ENCODE data around the gene FAM32A.
"Not testable (repeated sequence)": the region's sequence is repeated elsewhere in the genome, so short reads cannot be mapped to it uniquely, and the experiment has no call there.

Gene FAM32A

DNA sequence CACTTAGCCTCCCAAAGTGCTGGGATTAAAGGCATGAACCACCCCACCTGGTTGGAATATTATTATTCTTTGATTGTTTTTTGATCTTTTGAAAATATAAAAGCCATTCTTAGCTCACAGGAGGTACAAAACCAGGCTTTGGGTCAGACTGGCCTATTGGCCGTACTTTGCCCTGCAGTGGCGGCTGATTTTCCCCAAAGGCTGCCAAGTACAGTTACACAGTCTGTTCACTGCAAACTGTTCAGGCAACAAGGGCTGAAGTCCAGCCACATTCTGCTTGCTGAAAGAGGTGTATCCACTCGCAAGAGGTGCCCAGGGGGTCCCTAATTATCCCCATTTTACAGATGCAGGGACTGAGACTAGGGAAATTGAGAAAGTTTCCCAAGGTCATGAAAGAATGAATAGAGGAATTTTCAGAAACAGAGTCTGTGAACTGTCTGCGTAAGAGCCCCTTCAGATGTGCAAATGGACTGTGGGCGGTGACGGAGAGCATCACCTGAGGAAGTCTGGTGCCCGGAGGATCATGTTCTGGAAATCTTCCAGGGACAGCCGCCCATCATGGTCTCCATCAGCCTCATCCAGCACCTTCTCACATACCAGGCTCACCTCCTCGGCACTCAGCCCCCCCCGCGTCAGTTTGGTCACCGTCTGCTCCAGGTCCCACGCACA, 20.9 kb upstream of the FAM32A start:
- DNase-seq (ENCODE audit: low spot score) = no peak

DNA sequence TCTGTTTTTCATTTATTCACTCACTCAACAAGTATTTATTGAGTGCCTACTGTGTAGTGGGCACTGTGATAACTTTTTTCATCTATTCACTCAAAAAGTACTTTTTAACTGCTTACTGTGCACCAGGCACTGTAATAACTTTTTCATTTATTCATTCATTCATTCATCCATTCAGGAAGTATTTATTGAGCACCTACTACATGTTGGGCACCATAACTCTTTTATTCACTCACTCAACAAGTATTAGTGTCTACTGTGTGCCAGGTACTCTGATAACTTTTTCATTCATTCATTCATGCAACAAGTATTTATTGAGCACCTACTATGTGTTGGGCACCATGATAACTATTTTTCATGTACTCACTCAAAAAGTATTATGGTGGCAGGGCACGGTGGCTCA, 18.8 kb upstream of the FAM32A start:
- DNase-seq (ENCODE audit: low spot score) = no peak

- no peak for DNase-seq (ENCODE audit: low spot score)
Observed at GRCh38 chr19:16167055-16167454, 18.2 kb upstream of the FAM32A start.

GRCh38 chr19:16168465-16169081, 16.6 kb upstream of the FAM32A start:
- no peak for DNase-seq (ENCODE audit: low spot score)

- DNase-seq (ENCODE audit: low spot score) = no peak
Observed at GRCh38 chr19:16170134-16170533, 15.1 kb upstream of the FAM32A start.

GRCh38 chr19:16175954-16176353, 9.3 kb upstream of the FAM32A start:
- no peak for DNase-seq (ENCODE audit: low spot score)

DNA sequence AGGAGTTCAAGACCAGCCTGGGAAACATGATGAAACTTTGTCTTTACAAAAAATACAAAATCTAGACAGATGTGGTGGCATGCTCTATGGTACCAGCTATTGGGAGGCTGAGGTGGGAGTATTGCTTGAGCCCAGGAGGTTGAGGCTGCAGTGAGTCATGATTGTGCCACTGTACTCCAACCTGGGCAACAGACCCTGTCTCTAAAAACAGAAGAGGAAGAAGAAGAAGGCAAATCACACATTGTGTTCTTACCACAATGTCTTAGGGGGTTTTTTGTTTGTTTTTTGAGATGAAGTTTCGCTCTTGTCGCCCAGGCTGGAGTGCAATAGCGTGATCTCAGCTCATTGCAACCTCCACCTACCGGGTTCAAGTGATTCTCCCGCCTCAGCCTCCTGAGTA, 6.3 kb upstream of the FAM32A start:
- DNase-seq (ENCODE audit: low spot score) = not testable (repeated sequence)

DNA sequence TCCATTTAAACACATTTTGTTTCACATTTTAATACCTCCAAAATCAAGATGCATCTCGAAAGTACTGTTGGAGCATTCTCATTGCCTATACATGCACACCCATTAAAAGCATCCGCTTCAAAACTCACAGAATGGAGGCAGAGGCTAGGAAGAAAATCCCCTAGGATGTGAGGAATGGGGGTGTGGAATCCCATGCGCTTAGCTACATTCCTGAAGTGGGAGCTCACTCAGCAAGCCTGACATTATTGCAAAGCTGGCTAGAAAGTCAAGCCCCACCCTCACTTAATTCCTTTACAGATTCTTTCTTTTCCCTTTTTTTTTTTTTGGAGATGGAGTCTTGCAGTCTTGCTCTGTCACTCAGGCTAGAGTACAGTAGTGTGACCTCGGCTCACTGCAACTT, 4.6 kb upstream of the FAM32A start:
- DNase-seq (ENCODE audit: low spot score) = no peak

- DNase-seq (ENCODE audit: low spot score) = no peak
Observed at GRCh38 chr19:16184665-16185122, 516 bp upstream of the FAM32A start.

DNA sequence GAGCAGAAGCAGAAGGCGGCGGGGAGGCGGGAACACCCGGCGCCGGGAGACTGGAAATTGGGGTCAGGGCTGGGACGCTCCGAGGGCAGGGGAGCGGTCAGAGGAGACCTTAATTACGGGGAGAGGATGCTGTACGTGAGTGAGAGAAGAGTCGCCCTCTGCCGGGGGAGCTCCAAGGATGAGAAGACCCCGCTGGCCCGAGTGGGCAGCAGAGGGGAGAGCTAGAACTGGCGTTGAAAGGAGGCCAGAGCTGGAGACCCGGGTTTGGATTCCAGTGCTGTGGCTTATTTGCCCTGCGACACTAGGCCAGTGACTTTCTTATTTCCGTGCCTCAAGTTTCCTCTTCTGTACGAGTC, 536 bp downstream of the FAM32A start:
- peak; percentile 64 for DNase-seq (ENCODE audit: low spot score)

DNA sequence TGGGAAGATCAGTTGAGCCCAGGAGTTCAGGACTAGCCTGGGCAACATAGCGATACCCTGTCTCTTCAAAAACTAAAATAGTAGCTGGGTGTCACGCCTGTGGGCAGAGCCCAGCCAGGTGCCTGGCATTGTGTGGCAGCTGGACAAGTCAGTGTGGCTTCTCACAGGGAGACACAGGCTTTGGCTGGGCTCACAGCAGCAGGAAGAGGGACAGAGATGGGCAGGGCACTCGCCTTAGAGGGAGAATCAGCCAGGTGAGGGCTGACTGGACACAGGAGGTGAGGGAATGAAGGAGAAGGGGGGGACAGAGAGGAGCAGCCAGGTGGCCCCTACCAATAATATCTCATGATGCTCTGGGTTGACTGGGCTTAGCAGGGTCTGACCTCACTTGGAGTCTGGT, 3.3 kb downstream of the FAM32A start:
- no peak for DNase-seq (ENCODE audit: low spot score)

DNA sequence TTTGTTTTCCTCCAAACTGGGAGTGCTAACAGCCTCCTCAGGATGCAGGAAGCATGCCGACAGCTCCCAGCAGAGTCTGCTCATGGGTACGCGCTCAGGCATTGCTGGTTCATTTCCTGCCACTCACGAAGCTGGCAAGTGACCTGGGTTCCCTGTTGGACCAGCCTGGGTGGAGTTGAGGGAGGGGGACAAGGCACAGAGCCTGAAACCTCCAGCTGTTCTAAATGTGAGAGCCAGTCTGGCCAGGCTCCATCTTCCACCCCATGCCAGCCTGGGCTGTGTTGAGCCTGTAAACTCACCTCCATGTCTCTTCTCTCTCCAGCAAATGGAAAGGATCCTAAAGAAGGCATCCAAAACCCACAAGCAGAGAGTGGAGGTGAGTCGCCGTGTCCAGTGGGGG, 5.0 kb downstream of the FAM32A start:
- no peak for DNase-seq (ENCODE audit: low spot score)

DNA sequence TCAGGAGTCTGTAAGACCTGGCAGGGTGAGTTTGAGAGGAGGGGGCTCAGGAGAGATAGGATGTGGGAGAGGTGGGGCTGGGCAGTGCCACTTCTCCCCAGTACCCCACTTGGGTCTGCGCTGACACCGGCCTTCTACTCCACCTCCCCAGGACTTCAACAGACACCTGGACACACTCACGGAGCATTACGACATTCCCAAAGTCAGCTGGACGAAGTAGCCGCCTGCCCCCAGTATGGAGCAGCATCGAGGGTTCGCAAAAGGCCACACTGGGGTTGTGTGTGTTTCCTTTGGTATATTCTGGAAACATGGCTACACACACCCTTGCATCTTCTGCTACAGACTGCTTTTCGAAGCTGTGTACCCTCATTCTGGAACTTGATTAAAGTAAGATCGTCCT, 5.5 kb downstream of the FAM32A start:
- DNase-seq (ENCODE audit: low spot score) = no peak

- no peak for DNase-seq (ENCODE audit: low spot score)
Observed at GRCh38 chr19:16191216-16191908, 6.2 kb downstream of the FAM32A start.

DNA sequence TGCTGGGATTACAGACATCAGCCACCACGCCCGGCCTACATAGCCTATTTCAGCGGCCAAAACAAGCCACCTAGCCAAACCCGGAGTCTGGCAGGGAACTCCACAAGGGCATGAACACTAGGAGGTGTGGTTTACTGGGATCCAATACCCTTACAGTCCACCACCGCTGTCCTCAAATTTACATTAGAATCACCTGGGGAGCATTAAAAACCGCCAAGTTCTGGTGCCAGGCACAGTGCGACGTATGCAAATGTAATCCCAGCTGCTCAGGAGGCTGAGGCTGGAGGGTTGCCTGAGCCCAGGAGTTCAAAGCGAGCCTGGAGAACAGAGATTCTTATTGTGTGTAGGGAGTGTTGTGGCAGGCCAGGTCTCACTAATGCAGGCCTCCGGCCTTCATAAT, 8.3 kb downstream of the FAM32A start:
- DNase-seq (ENCODE audit: low spot score) = no peak

DNA sequence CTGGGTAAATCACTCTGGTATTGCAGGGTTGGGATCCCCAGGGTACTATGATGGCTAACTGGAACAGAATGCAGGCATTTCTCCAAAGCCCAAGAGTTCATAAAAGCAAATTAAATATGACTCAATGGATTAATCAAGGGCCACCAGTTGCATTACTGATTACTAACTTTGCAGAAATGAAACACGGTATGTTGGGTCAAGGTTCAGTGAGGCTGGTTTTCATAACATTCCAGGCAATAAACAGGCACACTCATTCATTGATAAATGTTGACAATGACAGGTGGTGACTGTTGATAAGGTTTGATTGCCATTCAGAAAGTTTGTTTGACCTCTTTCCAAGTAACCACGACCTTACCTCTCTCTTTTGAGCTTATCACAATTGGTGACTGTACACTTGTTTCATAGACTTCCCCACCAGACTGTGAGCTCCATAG, 12.0 kb downstream of the FAM32A start:
- peak; percentile 88 for DNase-seq (ENCODE audit: low spot score)

GRCh38 chr19:16197622-16198369, 12.6 kb downstream of the FAM32A start, which contains the start of gene AP1M1:
AP1M1 (plus strand) TSS chr19:16197911; CDS start chr19:16198027, 116 bp downstream.
- peak; percentile 98 for DNase-seq (ENCODE audit: low spot score)

- no peak for DNase-seq (ENCODE audit: low spot score)
Observed at GRCh38 chr19:16198370-16198651, 13.1 kb downstream of the FAM32A start.

- no peak for DNase-seq (ENCODE audit: low spot score)
Observed at GRCh38 chr19:16199275-16199932, 14.2 kb downstream of the FAM32A start.

DNA sequence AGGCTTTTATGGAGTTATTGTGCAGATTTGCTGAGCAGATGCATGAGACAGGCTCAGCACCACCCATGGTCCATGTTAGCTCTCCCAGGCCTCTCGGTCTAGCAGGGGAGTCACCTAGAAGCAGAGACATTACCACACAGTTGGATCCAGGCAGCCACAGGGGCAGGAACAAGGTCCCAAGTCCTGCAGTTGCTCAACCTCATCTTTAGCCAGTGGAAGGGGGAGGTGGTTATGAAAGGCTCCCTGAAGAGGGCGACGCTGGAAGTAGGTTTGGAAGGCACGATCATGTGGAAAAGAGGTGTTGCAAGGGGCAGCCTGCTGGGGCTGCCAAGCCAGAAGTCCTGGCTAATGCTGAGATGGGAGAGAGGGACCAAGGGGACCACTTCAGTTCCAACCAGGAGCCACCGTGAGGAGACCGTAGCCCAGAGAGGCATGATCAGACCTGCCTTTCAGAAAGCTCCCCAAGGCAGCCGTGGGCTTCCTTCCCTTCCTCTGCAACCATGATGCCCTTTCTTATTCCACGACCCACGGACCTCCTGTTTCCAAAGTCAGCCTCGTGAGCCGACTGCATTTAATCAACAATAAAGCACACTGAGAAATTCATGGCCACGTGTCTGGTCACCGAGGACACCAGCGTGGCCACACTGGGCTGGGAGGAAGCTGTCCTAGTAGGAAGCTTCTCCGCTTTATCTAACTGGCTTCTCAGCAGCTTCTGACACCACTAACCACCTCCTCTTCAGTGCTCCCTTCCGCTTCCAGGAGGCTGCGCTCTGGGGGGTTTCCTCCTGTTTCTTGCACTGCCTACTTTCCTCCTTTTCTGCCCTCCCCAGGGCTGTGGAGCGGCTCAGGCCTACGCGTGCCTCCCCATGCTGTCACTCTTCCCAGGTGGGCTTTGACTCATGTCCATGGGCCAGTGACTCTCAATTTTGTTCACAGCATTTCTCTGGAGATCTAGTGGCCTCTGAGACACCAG, 15.1 kb downstream of the FAM32A start:
- DNase-seq (ENCODE audit: low spot score) = no peak

GRCh38 chr19:16201011-16201391, 15.8 kb downstream of the FAM32A start:
- DNase-seq (ENCODE audit: low spot score) = no peak

All from RKO (cell line).